ENCODE measurements around the gene FOXO3.

DNA sequence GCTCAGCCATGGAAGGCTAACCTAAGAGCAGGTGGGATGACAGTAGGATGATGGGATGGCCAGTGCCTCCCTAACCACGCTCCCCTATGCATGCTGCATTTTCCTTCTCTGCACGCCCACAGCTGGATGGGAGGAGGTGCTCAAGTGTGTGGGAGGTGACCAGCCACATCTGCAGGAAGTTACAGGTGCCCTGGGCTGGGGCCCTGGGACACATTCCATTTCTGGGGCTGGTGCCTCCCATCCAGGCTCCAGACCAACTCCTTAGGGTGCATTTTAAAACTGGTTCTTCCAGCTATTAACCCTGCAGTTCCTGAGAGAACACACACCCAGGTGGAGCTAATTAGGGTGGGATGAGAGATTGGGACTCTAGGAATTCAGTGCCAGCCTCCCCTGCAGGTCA is 152.2 kb downstream of the FOXO3 start:
- TF ChIP-seq POLR2A (IDR thresholded peaks at IDR 0.05): no peak
- TF ChIP-seq, protein P1, sequence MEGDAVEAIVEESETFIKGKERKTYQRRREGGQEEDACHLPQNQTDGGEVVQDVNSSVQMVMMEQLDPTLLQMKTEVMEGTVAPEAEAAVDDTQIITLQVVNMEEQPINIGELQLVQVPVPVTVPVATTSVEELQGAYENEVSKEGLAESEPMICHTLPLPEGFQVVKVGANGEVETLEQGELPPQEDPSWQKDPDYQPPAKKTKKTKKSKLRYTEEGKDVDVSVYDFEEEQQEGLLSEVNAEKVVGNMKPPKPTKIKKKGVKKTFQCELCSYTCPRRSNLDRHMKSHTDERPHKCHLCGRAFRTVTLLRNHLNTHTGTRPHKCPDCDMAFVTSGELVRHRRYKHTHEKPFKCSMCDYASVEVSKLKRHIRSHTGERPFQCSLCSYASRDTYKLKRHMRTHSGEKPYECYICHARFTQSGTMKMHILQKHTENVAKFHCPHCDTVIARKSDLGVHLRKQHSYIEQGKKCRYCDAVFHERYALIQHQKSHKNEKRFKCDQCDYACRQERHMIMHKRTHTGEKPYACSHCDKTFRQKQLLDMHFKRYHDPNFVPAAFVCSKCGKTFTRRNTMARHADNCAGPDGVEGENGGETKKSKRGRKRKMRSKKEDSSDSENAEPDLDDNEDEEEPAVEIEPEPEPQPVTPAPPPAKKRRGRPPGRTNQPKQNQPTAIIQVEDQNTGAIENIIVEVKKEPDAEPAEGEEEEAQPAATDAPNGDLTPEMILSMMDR (IDR thresholded peaks at IDR 0.05): no peak

All from lower leg skin (tissue), 3 donors.